Activated naive CD8-positive, alpha-beta T cell (primary cell): ENCODE results near the gene CST2.
"Not testable (repeated sequence)": the region's sequence is repeated elsewhere in the genome, so short reads cannot be mapped to it uniquely, and the experiment has no call there.

ENCODE experiments used
- H3K27ac Mint-ChIP-seq: one replicate; pipeline ENCODE4 v1.8.0; 2021; ENCODE audit warnings: mixed read lengths
- H3K27me3 Mint-ChIP-seq: one replicate; pipeline ENCODE4 v1.8.0; 2021; ENCODE audit warnings: mixed read lengths
- H3K36me3 Mint-ChIP-seq: one replicate; pipeline ENCODE4 v1.8.0; 2021; ENCODE audit warnings: mixed read lengths
- H3K4me1 Mint-ChIP-seq: one replicate; pipeline ENCODE4 v1.8.0; 2021; ENCODE audit warnings: low read depth, mixed read lengths
- H3K4me3 Mint-ChIP-seq: one replicate; pipeline ENCODE4 v1.8.0; 2021; ENCODE audit warnings: mild to moderate bottlenecking, mixed read lengths
- H3K9me3 Mint-ChIP-seq: one replicate; pipeline ENCODE4 v1.8.0; 2021; ENCODE audit warnings: low read depth, mixed read lengths

The CST2 gene, protein sequence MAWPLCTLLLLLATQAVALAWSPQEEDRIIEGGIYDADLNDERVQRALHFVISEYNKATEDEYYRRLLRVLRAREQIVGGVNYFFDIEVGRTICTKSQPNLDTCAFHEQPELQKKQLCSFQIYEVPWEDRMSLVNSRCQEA

GRCh38 chr20:23826541-23827021 is at the start of gene CST2:
CST2 (minus strand) TSS chr20:23826729; CDS start chr20:23826660, 69 bp downstream.
- Mint-ChIP-seq H3K27ac (no peak within 1 kb of the TSS), H3K9me3 (no peaks in the 10 kb centered on the region), H3K4me1 (no peaks in the 10 kb centered on the region), H3K4me3 (no peak within 1 kb of the TSS), H3K36me3 (no peaks in the 10 kb centered on the region), H3K27me3 (peaks cover 6% of the 10 kb centered on the region)

DNA sequence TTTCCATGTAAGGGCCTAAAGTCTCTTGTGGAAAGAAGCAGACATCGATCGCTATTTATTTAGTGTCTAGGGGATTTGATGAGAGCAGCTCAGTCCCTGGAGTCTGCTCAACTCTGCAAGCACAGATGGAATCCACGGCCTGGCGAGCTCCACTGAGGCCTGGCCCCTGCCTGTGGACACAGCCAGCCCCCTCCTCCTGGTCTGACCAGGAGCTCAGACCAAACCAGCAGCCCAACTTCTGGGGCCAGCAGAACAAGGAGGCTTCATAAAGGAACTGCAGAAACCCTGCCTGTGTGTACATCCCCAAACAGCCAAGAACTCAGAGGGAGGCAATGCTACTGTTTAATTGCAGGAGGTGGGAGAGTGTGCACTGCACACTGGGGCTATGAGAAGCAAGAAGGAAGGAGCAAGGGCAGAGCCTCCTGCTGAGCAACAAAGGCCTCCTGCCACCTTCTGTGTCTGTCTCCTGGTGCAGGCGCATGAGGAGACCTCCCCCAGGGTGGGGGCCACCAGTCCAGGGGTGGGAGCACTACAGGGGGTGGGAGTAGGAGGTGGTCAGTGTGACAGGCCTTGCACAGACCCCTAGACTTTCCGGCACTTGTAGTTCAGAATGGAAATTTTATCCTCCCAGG is 49.2 kb upstream of the CST2 start:
- no peaks in the 10 kb centered on the region for H3K9me3 Mint-ChIP-seq
- H3K27me3 Mint-ChIP-seq = peaks cover 4% of the 10 kb centered on the region
- no peak overlapping the region for H3K4me3 Mint-ChIP-seq
- no peaks in the 10 kb centered on the region for H3K36me3 Mint-ChIP-seq
- H3K27ac Mint-ChIP-seq = no peak overlapping the region
- peaks cover 4% of the 10 kb centered on the region for H3K4me1 Mint-ChIP-seq

GRCh38 chr20:23874747-23875146 is 48.2 kb upstream of the CST2 start:
- Mint-ChIP-seq H3K27ac (no peak overlapping the region), H3K4me3 (no peak overlapping the region), H3K36me3 (no peaks in the 10 kb centered on the region), H3K27me3 (peaks cover 4% of the 10 kb centered on the region), H3K9me3 (no peaks in the 10 kb centered on the region), H3K4me1 (peaks cover 4% of the 10 kb centered on the region)

DNA sequence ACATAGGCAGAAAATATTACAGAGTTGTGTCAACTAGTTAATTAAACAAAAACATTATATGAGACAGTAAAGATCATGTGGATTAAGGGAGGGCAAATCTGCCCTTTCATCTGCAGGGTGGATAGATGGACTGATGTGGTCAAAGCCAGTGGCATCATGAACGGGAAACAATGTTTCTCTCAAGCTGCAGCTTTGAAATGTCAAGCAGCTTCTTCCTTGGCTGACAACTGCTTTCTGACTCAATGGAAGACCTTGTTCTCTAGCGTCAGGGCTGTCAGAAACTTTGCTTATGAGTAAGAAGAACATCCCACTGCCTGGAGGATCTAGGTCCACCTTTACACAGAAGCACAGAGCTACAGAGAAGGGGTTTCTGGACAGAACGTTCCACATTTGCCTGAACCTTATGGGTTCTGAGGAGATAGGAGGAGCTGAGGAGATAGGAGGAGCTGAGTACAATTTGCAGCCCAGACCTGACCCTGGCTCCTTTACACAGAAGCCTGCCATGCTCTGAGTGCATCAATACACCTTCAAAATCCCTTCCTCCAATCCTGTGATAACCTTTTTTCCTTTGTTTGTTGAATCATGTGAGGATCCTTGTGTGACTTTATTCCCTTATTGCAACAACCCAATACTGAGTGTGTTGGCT is 47.0 kb upstream of the CST2 start:
- H3K4me1 Mint-ChIP-seq = peaks cover 4% of the 10 kb centered on the region
- H3K36me3 Mint-ChIP-seq = no peaks in the 10 kb centered on the region
- no peak overlapping the region for H3K27ac Mint-ChIP-seq
- no peak overlapping the region for H3K4me3 Mint-ChIP-seq
- no peaks in the 10 kb centered on the region for H3K9me3 Mint-ChIP-seq
- H3K27me3 Mint-ChIP-seq = peaks cover 4% of the 10 kb centered on the region

GRCh38 chr20:23872065-23872464 is 45.5 kb upstream of the CST2 start:
- Mint-ChIP-seq H3K4me3 (no peak overlapping the region), H3K27ac (no peak overlapping the region), H3K4me1 (peaks cover 4% of the 10 kb centered on the region), H3K27me3 (peaks cover 8% of the 10 kb centered on the region), H3K9me3 (no peaks in the 10 kb centered on the region), H3K36me3 (no peaks in the 10 kb centered on the region)

GRCh38 chr20:23870461-23870860 is 43.9 kb upstream of the CST2 start:
- Mint-ChIP-seq H3K4me3 (no peak overlapping the region), H3K4me1 (peaks cover 4% of the 10 kb centered on the region), H3K9me3 (no peaks in the 10 kb centered on the region), H3K27me3 (peaks cover 8% of the 10 kb centered on the region), H3K27ac (no peak overlapping the region), H3K36me3 (no peaks in the 10 kb centered on the region)

- no peaks in the 10 kb centered on the region for H3K9me3 Mint-ChIP-seq
- H3K4me1 Mint-ChIP-seq = peaks cover 4% of the 10 kb centered on the region
- no peak overlapping the region for H3K27ac Mint-ChIP-seq
- H3K36me3 Mint-ChIP-seq = no peaks in the 10 kb centered on the region
- H3K27me3 Mint-ChIP-seq = peaks cover 8% of the 10 kb centered on the region
- no peak overlapping the region for H3K4me3 Mint-ChIP-seq
Measured at GRCh38 chr20:23869520-23869919, 43.0 kb upstream of the CST2 start.

DNA sequence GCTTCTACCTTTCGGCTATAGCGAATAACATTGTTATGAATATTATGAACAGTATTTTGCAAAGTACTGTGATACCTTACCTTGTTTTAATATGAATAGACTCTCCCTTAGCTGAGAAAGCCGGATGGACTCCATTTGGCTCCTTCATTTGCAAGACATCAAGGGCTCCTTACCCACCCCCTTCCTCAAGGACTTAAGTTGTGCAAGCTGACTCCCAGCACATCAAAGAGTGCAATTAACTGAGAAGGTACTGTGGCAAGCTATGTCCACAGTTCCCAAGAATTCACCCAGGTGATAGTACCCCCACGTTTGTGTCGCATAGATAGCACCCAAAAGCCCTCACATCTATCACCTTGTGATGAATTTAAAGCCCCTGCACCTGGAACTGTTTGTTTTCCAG is 41.8 kb upstream of the CST2 start:
- Mint-ChIP-seq H3K27me3 (peaks cover 8% of the 10 kb centered on the region), H3K9me3 (no peaks in the 10 kb centered on the region), H3K27ac (no peak overlapping the region), H3K36me3 (no peaks in the 10 kb centered on the region), H3K4me1 (peaks cover 3% of the 10 kb centered on the region), H3K4me3 (no peak overlapping the region)

DNA sequence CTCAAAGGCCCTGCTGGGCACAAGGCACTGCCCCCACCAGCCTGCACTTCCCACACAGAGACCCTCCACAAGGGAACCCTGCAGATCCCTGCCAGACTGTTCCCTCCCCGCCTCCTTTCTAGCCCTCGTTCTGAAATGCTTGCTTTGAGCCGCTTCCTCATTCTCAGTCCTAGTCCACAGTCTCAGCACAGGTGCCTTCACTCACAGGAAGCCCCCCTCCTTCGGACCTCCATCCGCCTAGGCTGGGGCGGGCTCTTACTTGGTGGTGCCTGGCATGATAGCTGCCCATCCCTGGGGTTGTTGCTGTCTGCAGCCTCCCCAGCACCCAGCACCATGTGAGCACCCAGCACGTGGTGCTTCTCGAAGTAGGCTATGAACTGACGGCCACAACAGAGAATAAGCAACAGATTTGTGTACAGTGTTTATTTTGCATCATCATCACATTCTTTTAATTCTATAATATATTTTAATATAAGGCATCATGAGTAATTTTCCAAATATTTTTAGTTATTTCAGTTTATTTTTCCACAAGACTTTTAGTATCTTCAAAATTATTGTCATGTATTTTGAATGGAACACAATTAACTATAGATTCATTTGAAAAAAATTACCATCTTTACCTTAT is 40.7 kb upstream of the CST2 start:
- Mint-ChIP-seq H3K9me3 (no peaks in the 10 kb centered on the region), H3K27ac (no peak overlapping the region), H3K27me3 (peaks cover 5% of the 10 kb centered on the region), H3K4me1 (no peaks in the 10 kb centered on the region), H3K4me3 (no peak overlapping the region), H3K36me3 (no peaks in the 10 kb centered on the region)

- not testable (repeated sequence) for H3K9me3 Mint-ChIP-seq, H3K4me3 Mint-ChIP-seq, H3K4me1 Mint-ChIP-seq, H3K27ac Mint-ChIP-seq, H3K36me3 Mint-ChIP-seq, H3K27me3 Mint-ChIP-seq
Measured at GRCh38 chr20:23860771-23861170, 34.2 kb upstream of the CST2 start.

DNA sequence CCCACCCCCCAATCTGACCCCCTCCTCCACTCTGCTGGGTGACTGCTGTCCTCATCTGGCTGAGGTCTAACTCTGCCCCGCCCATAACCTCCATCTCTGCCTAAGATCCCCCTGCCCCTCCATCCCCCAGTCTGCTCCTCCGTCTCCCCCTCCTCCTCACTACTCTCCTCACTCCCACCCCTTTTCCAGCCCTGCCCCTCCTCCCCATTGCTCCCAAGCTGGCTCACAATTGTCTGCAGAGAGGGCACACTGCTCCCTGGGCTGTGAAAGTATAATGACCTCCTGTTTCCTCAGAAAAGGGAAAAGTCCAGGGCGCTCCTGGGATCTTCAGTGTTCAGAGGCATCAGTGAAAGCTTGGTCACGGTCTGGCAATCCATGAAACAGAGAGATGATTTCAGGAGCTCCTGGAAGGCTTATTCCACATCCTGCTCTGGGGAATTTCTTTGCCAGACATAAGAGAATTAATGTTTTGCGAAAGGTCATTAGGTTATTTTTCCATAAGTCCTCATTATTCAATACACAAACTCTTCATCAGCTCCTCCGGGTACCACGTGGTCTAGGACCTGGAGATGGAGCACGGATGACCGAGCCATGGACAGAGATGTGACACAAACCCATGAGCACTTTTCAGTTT is 31.6 kb upstream of the CST2 start:
- Mint-ChIP-seq H3K27ac (no peak overlapping the region), H3K9me3 (no peaks in the 10 kb centered on the region), H3K36me3 (no peaks in the 10 kb centered on the region), H3K4me1 (no peaks in the 10 kb centered on the region), H3K4me3 (no peak overlapping the region), H3K27me3 (peaks cover 1% of the 10 kb centered on the region)

- Mint-ChIP-seq H3K4me3 (no peak overlapping the region), H3K27ac (no peak overlapping the region), H3K9me3 (no peaks in the 10 kb centered on the region), H3K36me3 (no peaks in the 10 kb centered on the region), H3K27me3 (peaks cover 1% of the 10 kb centered on the region), H3K4me1 (no peaks in the 10 kb centered on the region)
Measured at GRCh38 chr20:23856736-23857135, 30.2 kb upstream of the CST2 start.

- Mint-ChIP-seq H3K4me3 (no peak overlapping the region), H3K4me1 (no peaks in the 10 kb centered on the region), H3K9me3 (no peaks in the 10 kb centered on the region), H3K27me3 (peaks cover 1% of the 10 kb centered on the region), H3K36me3 (no peaks in the 10 kb centered on the region), H3K27ac (no peak overlapping the region)
Measured at GRCh38 chr20:23856226-23856625, 29.7 kb upstream of the CST2 start.

GRCh38 chr20:23841693-23842092 is 15.2 kb upstream of the CST2 start:
- Mint-ChIP-seq H3K4me3 (no peak overlapping the region), H3K27ac (no peak overlapping the region), H3K9me3 (peaks cover 8% of the 10 kb centered on the region), H3K4me1 (no peaks in the 10 kb centered on the region), H3K36me3 (no peaks in the 10 kb centered on the region), H3K27me3 (peaks cover 4% of the 10 kb centered on the region)

DNA sequence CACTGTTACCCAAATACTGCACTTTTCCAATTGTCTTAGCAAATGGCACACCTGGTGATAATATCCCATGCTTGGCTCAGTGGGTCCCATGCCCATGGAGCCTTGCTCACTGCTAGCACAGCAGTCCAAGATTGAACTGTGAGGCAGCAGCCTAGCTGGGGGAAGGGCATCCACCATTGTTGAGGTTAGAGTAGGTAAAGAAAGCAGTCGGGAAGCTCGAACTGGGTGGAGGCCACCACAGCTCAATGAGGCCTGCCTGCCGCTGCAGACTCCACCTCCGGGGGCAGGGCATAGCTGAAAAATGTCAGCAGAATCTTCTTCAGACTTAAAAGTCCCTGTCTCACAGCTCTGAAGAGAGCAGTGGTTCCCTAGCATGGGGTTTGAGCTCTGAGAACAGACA is 9.2 kb upstream of the CST2 start:
- H3K36me3 Mint-ChIP-seq = no peaks in the 10 kb centered on the region
- H3K27me3 Mint-ChIP-seq = peaks cover 4% of the 10 kb centered on the region
- no peaks in the 10 kb centered on the region for H3K4me1 Mint-ChIP-seq
- H3K27ac Mint-ChIP-seq = no peak overlapping the region
- H3K9me3 Mint-ChIP-seq = no peaks in the 10 kb centered on the region
- no peak overlapping the region for H3K4me3 Mint-ChIP-seq
